HG03457 (cell line): Measurements from ENCODE around the gene TNFRSF6B.
"Not testable (repeated sequence)": the region's sequence is repeated elsewhere in the genome, so short reads cannot be mapped to it uniquely, and the experiment has no call there.

ENCODE experiments used
- ATAC-seq: cut with Tn5 transposase; IDR thresholded peaks from one replicate; pipeline ENCODE4 v1.9.1; 2021; ENCODE audit warnings: moderate number of reproducible peaks; ENCODE audit not compliant: unreplicated experiment

Gene TNFRSF6B

DNA sequence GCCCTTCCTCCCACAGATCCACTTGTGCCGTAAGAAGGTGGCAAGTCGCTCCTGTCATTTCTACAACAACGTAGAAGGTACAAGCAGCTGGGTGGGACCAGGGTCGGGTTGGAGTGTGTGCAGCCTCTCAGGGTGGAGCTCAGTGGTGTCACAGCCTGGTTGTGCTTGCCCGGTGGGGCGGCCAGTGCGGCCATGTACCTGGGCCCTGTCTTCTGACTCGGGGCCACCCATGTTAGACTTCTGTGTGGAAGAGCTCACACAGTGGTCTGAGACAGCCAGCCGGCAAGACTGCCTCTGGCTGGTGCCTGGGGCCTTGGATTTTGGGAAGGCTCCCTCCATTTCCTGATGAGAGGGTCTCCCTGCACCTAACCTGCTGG is 33.7 kb upstream of the TNFRSF6B start:
- no peak for ATAC-seq

DNA sequence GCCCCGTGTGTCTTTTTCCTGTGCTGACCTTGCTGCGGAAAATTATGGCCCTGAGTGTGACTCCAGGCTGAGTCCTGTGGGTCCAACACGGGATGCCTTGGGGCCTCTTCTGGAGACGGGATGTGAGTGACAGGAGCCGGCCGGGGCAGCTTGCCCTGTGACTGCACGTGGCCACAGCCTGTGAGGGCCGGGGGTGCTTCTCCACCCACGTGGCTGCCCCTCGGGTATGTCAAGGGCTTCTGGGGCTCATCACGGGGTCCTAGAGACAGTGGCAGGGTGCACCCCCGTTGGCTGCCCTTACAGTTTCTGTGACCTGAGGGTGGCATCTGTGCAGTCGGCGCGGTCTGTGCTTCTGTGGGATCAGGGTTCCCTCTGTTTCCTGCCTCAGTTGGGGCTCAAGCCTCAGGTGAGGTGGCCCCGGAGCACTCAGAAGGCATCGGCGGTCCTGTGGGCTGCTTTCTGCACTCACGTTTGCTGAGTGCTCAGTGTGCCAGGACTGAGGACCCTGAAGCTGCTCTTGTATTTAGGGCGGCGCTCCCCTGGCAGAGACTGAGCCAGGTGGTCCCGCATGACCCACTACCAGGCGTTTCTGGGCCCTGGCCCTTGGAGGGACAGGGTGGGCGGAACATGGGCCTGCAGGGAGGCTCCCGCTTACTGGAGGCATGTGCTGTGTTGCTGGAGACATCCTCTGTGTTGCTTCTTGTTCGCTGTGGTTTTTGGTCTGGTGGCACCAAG is 33.0 kb upstream of the TNFRSF6B start:
- no peak for ATAC-seq

DNA sequence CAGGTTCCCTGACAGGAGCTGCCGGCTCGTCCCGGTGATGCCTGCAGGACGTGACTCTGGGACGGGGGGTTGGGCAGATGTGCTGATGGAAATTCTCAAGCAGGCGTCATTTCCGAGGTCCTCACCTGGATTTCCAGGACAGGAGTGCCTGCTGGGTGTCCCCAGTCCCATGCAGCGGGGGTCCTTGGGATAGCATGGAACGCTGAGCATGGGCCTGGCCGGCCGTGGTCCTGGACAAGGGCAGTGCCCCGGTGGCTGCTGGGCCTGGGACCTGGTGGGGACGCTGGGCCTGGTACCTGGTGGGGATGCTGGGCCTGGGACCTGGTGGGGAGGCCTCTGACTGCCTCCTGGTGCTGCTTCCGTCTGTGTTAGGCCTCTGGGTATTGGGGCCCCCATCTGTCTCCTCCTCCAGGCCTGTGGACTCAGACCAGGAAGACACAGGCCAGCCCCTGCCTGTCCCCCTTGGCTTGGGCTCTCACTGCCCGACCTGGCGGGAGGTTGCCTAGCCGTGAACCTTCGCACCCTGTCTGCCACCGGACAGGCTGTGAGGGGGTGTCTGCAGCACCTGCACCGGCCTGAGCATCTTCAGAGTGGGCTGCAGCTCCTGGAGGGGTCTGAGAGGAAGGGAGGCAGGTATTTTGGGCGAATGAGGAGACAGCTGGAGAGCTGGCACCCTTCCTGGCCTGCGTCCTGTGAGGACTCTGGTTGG is 32.2 kb upstream of the TNFRSF6B start:
- no peak for ATAC-seq

DNA sequence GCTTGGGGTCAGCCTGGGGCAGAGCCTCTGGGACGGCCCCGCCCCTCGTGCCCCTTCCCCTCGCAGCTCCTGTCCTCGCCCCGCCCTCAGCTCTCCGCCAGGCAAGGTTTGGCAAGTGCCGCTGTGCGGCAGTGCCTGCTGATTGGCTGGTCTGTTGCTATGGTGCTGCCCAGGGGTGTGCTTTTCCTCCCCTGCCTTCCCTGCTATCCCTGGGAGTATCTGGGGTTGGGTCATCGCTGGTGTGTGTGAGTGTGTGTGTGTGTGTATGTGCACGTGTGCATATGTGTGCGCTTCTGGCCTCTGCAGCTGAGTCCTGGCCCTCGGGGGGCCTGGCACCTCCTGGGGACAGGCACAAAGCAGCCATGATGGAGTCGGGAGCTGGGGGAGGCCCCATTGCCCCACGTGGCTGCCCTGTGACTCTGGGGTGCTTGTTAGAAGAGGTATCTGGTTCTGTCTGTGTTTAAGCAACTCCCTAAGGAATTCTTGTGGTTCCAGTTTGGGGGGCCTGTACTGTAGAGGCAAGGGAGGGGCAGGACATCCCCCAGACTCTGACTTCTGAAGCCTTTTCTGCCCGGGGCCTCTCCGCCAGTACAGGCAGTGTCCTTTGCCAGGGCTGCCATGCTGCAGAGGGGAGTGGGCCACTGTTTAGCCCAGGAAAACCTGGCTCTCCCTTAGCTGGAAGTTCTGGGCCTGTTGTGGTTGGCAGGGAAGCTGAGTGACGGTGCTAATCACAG is 31.4 kb upstream of the TNFRSF6B start:
- ATAC-seq: no peak

DNA sequence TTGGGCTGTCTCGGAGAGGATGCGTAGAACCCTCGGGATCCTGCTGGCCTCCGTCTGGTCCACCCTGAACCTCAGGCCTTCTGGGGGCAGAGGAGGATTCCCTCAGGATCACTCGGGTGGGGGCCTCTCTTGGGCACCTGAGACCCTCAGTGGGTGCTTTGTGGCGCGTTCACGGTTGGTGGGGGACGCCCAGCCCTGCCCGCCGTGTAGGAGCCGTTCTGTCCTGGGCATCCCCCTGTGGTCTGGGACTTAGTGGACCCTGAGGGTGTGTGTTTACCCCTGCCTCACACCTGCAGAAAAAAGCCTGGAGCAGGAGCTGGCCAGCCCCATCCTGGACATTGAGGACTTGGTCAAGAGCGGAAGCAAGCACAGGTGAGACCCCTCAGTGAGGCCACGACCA is 30.7 kb upstream of the TNFRSF6B start:
- no peak for ATAC-seq

DNA sequence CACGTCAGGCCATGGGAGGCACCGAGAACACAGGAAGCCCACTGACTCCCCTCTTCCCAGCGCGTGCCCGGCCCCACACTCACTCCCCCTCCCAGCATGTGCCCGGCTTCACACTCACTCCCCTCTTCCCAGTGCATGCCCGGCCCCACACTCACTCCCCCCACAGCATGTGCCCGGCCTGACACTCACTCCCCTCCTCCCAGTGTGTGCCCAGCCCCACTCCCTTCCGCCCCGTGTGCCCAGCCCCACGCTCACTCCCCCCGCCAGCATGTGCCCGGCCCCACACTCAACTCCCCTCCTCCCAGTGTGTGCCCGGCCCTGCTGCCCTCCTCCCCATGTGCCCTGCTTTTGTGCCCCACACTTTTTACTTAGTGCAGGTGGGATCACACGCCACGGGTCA is 28.6 kb upstream of the TNFRSF6B start:
- no peak for ATAC-seq

DNA sequence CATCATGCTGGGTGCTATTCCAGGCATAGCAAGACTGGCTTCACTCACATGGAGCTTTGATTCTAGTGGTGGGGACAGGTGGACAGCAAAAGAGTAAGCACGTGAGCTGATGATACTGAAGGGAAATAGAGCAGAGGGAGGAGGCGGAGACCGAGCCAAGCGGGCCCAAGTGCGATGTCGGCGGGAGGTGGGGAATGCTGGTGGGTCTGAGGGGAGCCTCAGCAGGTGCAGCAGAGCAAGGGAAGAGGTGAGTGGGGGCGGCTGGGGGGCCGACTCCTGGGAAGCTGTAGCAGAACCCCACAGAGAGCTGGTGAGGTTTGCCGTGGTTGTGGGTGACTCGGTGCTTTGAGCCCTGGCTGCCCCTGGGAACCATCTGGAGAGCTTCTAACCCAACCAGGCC is 28.1 kb upstream of the TNFRSF6B start:
- ATAC-seq: no peak

DNA sequence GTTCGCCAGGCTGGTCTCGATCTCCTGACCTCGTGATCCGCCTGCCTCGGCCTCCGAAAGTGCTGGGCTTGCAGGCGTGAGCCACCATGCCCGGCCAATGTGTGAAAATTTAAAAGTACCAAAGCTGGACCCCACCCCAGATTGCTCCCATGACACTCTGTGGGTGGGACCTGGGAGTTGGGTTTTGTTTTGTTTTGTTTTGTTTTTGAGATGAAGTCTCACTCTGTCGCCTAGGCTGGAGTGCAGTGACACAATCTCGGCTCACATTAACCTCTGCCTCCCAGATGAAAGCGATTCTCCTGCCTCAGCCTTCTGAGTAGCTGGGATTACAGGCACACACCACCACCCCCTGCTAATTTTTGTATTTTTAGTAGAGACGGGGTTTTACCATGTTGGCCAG is 24.8 kb upstream of the TNFRSF6B start:
- ATAC-seq: not testable (repeated sequence)

DNA sequence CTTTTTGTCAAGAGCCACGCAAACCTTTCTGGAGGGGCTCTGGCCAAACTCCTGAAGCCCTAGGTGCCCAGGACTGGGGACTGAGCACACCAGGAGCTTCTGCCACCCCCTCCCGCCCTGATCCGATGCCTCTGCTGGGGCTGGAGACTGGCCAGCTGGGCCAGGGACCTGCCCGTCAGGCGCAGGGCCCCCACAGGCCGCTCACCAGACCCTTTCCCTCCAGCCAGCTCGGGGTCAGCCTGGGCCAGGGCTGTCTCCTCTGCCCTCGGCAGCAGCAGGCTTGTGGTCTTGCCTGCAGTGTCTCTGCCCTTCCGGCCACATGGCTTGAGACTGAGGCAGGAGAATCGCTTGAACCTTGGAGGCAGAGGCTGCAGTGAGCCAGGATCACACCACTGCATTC is 23.8 kb upstream of the TNFRSF6B start:
- ATAC-seq: no peak

DNA sequence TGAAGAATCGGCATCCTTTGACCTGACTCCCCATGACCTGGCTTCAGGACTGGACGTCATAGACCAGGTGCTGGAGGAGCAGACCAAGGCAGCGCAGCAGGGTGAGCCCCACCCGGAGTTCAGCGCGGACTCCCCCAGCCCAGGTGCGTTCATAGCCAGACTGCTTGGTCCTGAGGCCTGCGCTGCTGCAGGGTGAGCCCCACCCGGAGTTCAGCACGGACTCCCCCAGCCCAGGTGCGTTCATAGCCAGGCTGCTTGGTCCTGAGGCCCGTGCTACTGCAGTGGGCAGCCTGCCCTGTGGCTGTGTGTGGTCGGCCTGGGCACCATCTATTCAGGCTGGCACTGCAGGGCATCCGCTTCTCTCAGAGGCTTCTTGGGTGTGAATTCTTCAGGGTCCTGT is 22.5 kb upstream of the TNFRSF6B start:
- ATAC-seq: no peak

DNA sequence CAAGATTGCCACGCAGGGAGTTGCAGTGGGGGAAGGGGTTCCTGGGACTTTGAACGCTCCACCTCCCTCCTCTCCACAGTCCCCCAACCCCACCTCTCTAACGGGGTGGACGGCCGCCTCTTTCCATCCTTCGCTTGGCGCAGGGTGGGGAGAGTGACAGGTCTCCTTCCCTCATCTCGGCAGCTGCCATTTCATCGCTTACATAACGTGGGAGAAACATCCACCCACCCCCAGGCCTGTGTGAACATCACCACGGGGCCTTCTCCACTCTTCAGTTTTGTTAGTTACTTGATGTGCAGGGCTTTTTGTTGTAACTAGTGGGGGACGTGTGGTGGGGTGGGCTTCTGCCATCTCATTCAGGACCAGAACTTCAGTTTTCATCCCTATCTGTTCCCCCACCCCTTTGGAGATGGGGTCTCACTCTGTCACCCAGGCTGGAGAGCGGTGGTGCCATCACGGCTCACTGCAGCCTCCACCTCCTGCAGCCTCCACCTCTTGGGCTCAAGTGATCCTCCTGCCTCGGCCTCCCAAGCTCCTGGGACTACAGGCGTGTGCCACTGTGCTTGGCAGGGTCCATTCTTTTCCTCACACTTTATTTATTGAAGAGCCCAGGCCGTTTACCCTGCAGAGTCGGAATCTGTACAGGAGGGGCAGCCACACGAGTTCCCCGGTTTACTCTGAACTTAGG is 20.6 kb upstream of the TNFRSF6B start:
- no peak for ATAC-seq

DNA sequence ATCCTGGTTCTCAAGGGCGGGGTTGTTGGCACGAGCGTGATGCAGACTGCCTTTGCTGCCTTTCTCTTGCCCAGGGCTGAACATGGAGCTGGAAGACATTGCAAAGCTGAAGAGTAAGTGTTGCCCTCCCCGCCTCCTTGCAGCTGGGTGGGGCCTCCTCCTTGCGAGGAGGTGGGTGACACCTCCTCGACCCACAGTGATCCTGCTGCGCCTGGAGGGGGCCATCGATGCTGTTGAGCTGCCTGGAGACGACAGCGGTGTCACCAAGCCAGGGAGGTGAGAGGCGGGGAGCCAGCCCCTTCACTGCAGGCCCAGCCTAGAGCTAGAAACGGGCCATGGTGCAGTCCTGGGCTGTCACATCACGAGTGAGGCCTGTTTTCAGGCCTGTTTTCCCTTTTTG is 18.4 kb upstream of the TNFRSF6B start:
- ATAC-seq: no peak

DNA sequence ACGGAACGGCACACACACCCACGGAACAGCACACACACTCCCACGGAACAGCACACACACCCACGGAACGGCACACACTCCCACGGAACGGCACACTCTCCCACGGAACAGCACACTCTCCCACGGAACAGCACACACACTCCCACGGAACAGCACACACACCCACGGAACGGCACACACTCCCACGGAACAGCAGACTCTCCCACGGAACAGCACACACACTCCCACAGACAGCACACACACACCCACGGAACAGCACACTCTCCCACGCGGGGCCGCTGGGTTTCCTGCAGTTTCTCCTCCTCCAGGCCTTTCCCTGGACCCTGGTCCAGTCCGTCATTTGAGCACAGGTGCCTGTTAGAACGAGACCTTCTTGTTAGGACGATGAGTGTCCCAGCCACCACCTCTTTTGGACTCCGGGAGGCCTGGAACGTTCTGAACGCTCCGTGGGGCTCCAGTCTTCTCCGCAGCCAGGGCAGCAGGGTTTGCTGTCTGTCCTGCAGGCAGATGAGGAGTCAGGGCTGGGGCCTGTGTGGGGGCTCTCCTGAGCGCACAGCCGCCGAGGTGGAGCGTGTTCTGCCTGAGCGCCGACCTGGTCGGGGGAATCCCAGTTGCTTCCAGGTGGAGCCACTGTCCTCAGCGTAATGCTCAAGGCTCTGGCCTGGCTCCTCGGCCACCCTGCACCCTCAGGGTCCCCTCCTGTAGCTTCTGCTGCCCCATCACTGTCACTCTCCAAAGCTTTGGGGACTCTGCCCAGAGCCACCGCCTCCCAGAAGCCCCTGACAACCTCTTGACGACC is 17.6 kb upstream of the TNFRSF6B start:
- ATAC-seq: no peak

DNA sequence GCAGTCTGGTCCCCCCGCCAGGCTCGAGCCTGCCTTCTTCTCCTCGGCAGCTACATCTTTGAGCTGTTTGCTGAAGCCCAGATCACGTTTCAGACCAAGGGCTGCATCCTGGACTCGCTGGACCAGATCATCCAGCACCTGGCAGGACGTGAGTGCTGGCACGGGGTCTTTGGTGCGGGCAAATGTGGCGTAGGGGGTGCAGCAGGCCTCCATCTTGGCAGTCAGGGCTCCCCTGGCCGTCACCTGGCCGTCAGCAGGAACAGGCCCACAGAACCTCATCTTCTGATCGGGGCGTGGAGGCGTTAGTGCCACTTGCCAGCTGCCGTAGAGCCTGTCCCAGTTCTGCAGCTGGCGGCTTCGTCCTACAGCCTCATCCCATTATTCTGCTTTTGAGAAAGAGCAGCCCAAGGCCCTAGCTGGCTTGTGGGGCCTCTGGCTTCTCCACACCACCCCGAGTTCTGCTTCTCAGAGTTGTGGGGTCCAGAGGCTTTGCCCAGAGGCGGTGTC is 16.6 kb upstream of the TNFRSF6B start:
- no peak for ATAC-seq

DNA sequence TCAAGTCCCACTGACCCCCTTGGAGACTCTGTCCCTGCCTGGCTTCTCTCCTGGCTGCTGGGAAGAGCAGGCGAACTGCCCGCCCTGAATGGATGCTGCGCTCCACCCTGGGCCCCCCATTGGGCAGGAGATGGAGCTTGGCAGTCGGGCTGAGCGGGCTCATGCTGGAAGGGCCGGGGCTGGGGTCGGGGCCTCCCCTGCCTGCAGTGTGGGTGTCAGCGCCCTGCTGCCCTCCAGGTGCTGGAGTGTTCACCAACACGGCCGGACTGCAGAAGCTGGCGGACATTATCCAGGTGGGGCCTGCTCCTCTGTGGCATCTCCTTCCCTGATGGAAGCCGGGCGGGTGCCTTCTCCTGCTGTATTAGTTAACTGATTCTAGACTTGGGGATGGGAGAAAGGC is 16.0 kb upstream of the TNFRSF6B start:
- no peak for ATAC-seq

DNA sequence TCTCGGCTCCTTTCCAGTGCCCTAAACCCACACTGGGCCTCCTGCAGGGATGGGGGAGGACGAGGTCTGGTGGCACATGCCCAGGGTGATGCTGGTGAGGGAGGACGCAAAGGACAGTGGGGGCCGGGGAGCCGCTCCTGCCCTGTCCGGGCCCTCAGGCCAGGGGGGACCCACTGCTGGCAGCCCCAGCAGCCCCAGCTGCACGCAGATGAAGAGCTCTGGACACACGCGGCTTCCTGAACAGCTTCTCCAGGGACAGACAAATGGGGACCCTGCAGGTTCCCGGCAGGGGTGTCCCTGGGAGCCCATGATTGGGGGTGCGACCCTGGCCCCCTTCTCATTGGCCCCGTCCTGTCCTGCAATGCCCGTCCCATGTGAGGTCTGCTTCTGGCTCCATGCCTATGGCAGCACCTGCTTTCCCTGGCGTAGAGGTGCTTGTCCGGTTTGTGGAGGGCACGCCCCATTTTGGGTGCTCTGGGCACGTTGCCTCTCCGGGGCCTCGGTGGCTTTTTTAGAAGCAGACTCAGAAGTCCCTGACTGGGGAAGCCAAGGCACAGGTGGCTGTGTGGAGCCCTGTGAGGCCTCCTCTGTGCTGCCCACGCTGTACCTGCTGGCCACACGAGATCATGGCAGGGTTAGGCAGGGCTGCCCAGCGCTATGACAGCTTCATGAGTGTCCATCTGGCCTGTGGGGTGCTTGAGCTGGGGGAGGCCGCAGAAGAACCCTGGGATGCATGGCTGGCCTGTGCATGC is 15.4 kb upstream of the TNFRSF6B start:
- no peak for ATAC-seq

DNA sequence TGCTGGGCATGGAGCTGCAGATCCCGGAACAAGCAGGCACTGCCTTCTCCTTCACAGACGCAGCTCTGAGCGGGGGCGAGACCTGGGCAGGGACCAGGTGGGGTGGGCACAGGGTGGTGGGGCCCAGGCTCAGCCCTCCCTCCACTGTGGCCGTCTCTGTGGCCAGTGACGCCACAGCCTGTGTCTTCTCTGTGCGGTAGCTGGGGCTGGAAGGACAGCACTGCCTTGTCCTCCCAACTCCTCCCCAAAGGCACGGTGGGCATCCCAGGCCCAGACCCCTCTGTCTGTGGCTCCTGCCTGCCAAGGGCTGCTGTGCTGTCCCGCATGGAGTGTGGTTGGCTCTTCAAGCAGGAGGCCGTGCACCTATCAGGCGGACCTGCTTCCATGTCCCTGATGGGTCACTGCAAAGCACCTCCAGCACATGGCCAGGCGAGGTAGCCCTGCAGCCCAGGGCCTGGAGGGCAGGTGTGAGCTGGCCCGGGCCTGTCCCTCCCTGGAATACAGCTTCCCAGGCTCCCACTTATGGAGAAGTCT is 14.8 kb upstream of the TNFRSF6B start:
- no peak for ATAC-seq

DNA sequence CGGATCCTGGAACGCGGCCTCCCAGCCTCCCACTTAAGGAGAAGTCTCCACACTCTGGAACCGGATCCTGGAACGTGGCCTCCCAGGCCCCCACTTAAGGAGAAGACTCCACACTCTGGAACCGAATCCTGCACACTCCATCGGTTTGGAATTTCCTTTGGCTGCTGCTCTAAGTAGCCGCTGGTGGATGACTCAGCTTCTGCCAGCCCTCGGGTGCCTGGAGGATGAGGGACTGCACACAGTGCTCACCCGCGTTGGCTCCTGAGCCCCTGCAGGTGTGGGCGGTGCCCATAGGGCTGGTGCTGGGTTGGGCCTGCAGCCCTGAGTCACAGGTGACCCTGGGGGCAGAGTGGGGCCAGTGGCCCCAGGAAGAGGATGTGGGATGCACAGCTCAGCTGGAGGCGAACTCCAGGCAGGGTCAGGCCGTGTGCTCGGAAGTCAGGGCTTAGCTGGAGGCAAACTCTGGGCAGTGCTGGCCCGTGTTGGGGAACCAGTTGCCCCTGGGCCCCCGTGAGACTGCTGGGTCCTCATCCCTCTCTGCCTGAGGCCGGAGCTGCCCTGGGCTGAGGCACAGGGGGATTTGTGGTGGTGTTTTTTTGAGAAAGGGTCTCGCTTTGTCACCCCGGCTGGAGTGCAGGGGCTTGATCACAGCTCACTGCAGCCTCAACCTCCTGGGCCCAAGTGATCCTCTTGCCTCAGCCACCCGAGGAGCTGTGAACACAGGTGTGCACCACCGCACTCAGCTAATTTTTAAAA is 13.9 kb upstream of the TNFRSF6B start:
- ATAC-seq: no peak
